Activated CD4-positive, alpha-beta T cell treated with anti-CD3 and anti-CD28 coated beads for 36 hours (primary cell): ENCODE measurements around the gene MID1IP1. TPM values are rescaled to one million over a fixed set of nuclear protein-coding genes. Genes with fewer than 3 reads are reported as not detected.

Experiments used
- ATAC-seq: fragments of 200-7000 bp; cut with Tn5 transposase; one replicate; pipeline ENCODE4 v1.10.0; 2021; ENCODE audit warnings: mild to moderate bottlenecking, moderate library complexity
- CTCF ChIA-PET: fragments of 350-600 bp; sonication (Branson Sonifier 250); formaldehyde crosslinking; loops from one replicate; lab custom pipeline; 2021; ENCODE audit warnings: antibody characterized with exemption; lab: Charles Lee
- POLR2A ChIA-PET: fragments of 350-600 bp; sonication (Branson Sonifier 250); formaldehyde crosslinking; loops from one replicate; lab custom pipeline; 2021; ENCODE audit warnings: antibody characterized with exemption, inconsistent platforms; lab: Charles Lee
- DNase-seq: peaks from one replicate; pipeline ENCODE4 v3.0.0-alpha.2; 2020
- H3K27ac Mint-ChIP-seq: one replicate; pipeline ENCODE4 v1.8.0; 2021; ENCODE audit warnings: mixed read lengths
- H3K27me3 Mint-ChIP-seq: one replicate; pipeline ENCODE4 v1.8.0; 2021; ENCODE audit warnings: mixed read lengths
- H3K36me3 Mint-ChIP-seq: one replicate; pipeline ENCODE4 v1.8.0; 2021; ENCODE audit warnings: low read depth, mixed read lengths
- H3K4me1 Mint-ChIP-seq: one replicate; pipeline ENCODE4 v1.8.0; 2021; ENCODE audit warnings: mixed read lengths
- H3K4me3 Mint-ChIP-seq: one replicate; pipeline ENCODE4 v1.8.0; 2021; ENCODE audit warnings: mild to moderate bottlenecking, moderate library complexity, mixed read lengths
- H3K9me3 Mint-ChIP-seq: one replicate; pipeline ENCODE4 v1.8.0; 2021; ENCODE audit warnings: low read depth, mixed read lengths
- intact Hi-C, 2 experiments: fragments of 100-400 bp; cut with DNase I in 1 of 2; cut with micrococcal nuclease in 1 of 2; formaldehyde crosslinking; loops; one replicate each; pipeline versions ENCODE4 v1.14.2 to v1.15.1; 2022 to 2024; cut with DNase I, micrococcal nuclease
- total RNA-seq, 2 experiments: library from RNA; stranded (reverse); gene quantifications; one replicate each; pipeline ENCODE4 v1.2.3, GENCODE V29; 2021

MID1IP1 gene
- total RNA-seq = 10 to 100 TPM; 76.6 to 89.9 TPM

GRCh38 chrX:38800981-38801845, at the start of gene MID1IP1:
MID1IP1 (plus strand) TSS chrX:38801459; CDS start chrX:38804947, 3,488 bp downstream.
- Mint-ChIP-seq H3K4me1 (peaks cover 7% of the 10 kb centered on the region), H3K36me3 (peaks cover 42% of the 10 kb centered on the region), H3K4me3 (peak within 1 kb of the TSS; percentile 95), H3K9me3 (no peaks in the 10 kb centered on the region), H3K27me3 (no peaks in the 10 kb centered on the region), H3K27ac (peak within 1 kb of the TSS; percentile 96)
- CTCF ChIA-PET = interaction anchor here (0.7 to 1.4 kb wide), 3 partner anchors 27 to 44 kb away, joined by 3 to 4 read pairs (median 3); no protein-coding TSS in a partner anchor
- POLR2A ChIA-PET = interaction anchor here (0.6 to 0.7 kb wide), 2 partner anchors 33 to 125 kb away, joined by 3 read pairs; no protein-coding TSS in a partner anchor
- peak; percentile 58 for ATAC-seq
- DNase-seq = peak; percentile 91
- intact Hi-C loops = loop anchor here (1.0 to 10.0 kb wide), 12 partner anchors 56 to 1844 kb away; partner anchors contain the start of genes ATP6AP2 (in 1 of the 2), BCOR (in 1 of the 2) and CXorf38 (in 1 of the 2)

- H3K9me3 Mint-ChIP-seq = peaks cover 3% of the 10 kb centered on the region
- H3K27ac Mint-ChIP-seq = no peak overlapping the region
- H3K27me3 Mint-ChIP-seq = no peaks in the 10 kb centered on the region
- ATAC-seq (no peak), DNase-seq (peak; percentile 41)
- POLR2A ChIA-PET = no interaction called here
- no peaks in the 10 kb centered on the region for H3K36me3 Mint-ChIP-seq
- CTCF ChIA-PET = interaction anchor here (0.9 to 2.0 kb wide), 4 partner anchors 13 to 489 kb away, joined by 3 to 5 read pairs (median 4); no protein-coding TSS in a partner anchor
- intact Hi-C loops = loop anchor here (1.0 to 5.0 kb wide), 5 partner anchors 92 to 399 kb away; no protein-coding TSS in a partner anchor
- no peaks in the 10 kb centered on the region for H3K4me1 Mint-ChIP-seq
- H3K4me3 Mint-ChIP-seq = no peak overlapping the region
These were observed 47.0 kb upstream of the MID1IP1 start for GRCh38 chrX:38754102-38754790.

- CTCF ChIA-PET = interaction anchor here (0.9 to 2.0 kb wide), 4 partner anchors 12 to 488 kb away, joined by 3 to 5 read pairs (median 4); no protein-coding TSS in a partner anchor
- POLR2A ChIA-PET = no interaction called here
- no peaks in the 10 kb centered on the region for H3K4me1 Mint-ChIP-seq
- H3K27ac Mint-ChIP-seq = no peak overlapping the region
- DNase-seq (no peak), ATAC-seq (no peak)
- no peak overlapping the region for H3K4me3 Mint-ChIP-seq
- H3K9me3 Mint-ChIP-seq = peaks cover 3% of the 10 kb centered on the region
- H3K27me3 Mint-ChIP-seq = no peaks in the 10 kb centered on the region
- intact Hi-C loops = loop anchor here (1.0 to 5.0 kb wide), 5 partner anchors 93 to 398 kb away; no protein-coding TSS in a partner anchor
- no peaks in the 10 kb centered on the region for H3K36me3 Mint-ChIP-seq
These were observed 46.2 kb upstream of the MID1IP1 start for GRCh38 chrX:38754818-38755718.

GRCh38 chrX:38760883-38761282, 40.4 kb upstream of the MID1IP1 start:
- Mint-ChIP-seq H3K4me3 (no peak overlapping the region), H3K36me3 (no peaks in the 10 kb centered on the region), H3K4me1 (no peaks in the 10 kb centered on the region), H3K27me3 (no peaks in the 10 kb centered on the region), H3K9me3 (peaks cover 3% of the 10 kb centered on the region), H3K27ac (no peak overlapping the region)
- DNase-seq (no peak), ATAC-seq (no peak)
- CTCF ChIA-PET = no interaction called here
- intact Hi-C loops = loop anchor here in 1 of 2 experiments (10.0 kb wide), 1 partner anchor 484 kb away; no protein-coding TSS in a partner anchor
- POLR2A ChIA-PET = no interaction called here

- POLR2A ChIA-PET = interaction anchor here (0.8 kb wide), 1 partner anchor 33 kb away, joined by 3 read pairs; the partner anchor contains the start of gene MID1IP1
- H3K27me3 Mint-ChIP-seq = no peaks in the 10 kb centered on the region
- CTCF ChIA-PET = interaction anchor here (0.7 to 1.7 kb wide), 5 partner anchors 13 to 219 kb away, joined by 3 to 6 read pairs (median 3); partner anchors contain the start of gene MID1IP1
- no peak overlapping the region for H3K27ac Mint-ChIP-seq
- intact Hi-C loops = loop anchor here (1.0 to 10.0 kb wide), 4 partner anchors 217 to 477 kb away; no protein-coding TSS in a partner anchor
- H3K4me3 Mint-ChIP-seq = no peak overlapping the region
- H3K4me1 Mint-ChIP-seq = no peaks in the 10 kb centered on the region
- H3K36me3 Mint-ChIP-seq = no peaks in the 10 kb centered on the region
- DNase-seq = no peak
- no peaks in the 10 kb centered on the region for H3K9me3 Mint-ChIP-seq
- ATAC-seq = no peak
These were observed 33.2 kb upstream of the MID1IP1 start for GRCh38 chrX:38768079-38768478.

GRCh38 chrX:38770152-38770551, 31.1 kb upstream of the MID1IP1 start:
- H3K4me3 Mint-ChIP-seq = no peak overlapping the region
- H3K27me3 Mint-ChIP-seq = no peaks in the 10 kb centered on the region
- POLR2A ChIA-PET = no interaction called here
- ATAC-seq = no peak
- no peaks in the 10 kb centered on the region for H3K9me3 Mint-ChIP-seq
- DNase-seq = no peak
- peaks cover 3% of the 10 kb centered on the region for H3K4me1 Mint-ChIP-seq
- H3K36me3 Mint-ChIP-seq = no peaks in the 10 kb centered on the region
- no peak overlapping the region for H3K27ac Mint-ChIP-seq
- intact Hi-C loops = no loop called here
- CTCF ChIA-PET = interaction anchor here (1.3 kb wide), 1 partner anchor 365 kb away, joined by 3 read pairs; no protein-coding TSS in a partner anchor

GRCh38 chrX:38774249-38774648, 27.0 kb upstream of the MID1IP1 start:
- ChIA-PET CTCF (interaction anchor here (1.2 kb wide), 1 partner anchor 27 kb away, joined by 4 read pairs; the partner anchor contains the start of gene MID1IP1), POLR2A (no interaction called here)
- Mint-ChIP-seq H3K27me3 (peaks cover 2% of the 10 kb centered on the region), H3K9me3 (no peaks in the 10 kb centered on the region), H3K4me1 (peaks cover 3% of the 10 kb centered on the region), H3K27ac (no peak overlapping the region), H3K4me3 (no peak overlapping the region), H3K36me3 (no peaks in the 10 kb centered on the region)
- intact Hi-C loops = no loop called here
- ATAC-seq (no peak), DNase-seq (no peak)

GRCh38 chrX:38796946-38797345, 4.3 kb upstream of the MID1IP1 start:
- H3K27me3 Mint-ChIP-seq = no peaks in the 10 kb centered on the region
- CTCF ChIA-PET = no interaction called here

GRCh38 chrX:38798956-38799355, 2.3 kb upstream of the MID1IP1 start:
- CTCF ChIA-PET = no interaction called here
- intact Hi-C loops = no loop called here
- H3K4me3 Mint-ChIP-seq = no peak overlapping the region

More at GRCh38 chrX:38796946-38797345, 4.3 kb upstream of the MID1IP1 start:
- intact Hi-C loops = no loop called here
- no peaks in the 10 kb centered on the region for H3K9me3 Mint-ChIP-seq
- no peak overlapping the region for H3K27ac Mint-ChIP-seq
- H3K4me3 Mint-ChIP-seq = no peak overlapping the region
- DNase-seq = no peak
- no peak for ATAC-seq
- H3K36me3 Mint-ChIP-seq = peaks cover 13% of the 10 kb centered on the region
- peaks cover 7% of the 10 kb centered on the region for H3K4me1 Mint-ChIP-seq
- POLR2A ChIA-PET = no interaction called here

GRCh38 chrX:38799995-38800580, 1.2 kb upstream of the MID1IP1 start:
- no peak overlapping the region for H3K4me3 Mint-ChIP-seq
- peaks cover 7% of the 10 kb centered on the region for H3K4me1 Mint-ChIP-seq
- ChIA-PET CTCF (no interaction called here), POLR2A (no interaction called here)
- no peaks in the 10 kb centered on the region for H3K27me3 Mint-ChIP-seq
- peaks cover 33% of the 10 kb centered on the region for H3K36me3 Mint-ChIP-seq
- intact Hi-C loops = loop anchor here (2.0 to 10.0 kb wide), 10 partner anchors 57 to 1845 kb away; partner anchors contain the start of genes ATP6AP2 (in 1 of the 2), BCOR (in 1 of the 2) and CXorf38 (in 1 of the 2)
- peak; percentile 14 for DNase-seq
- H3K9me3 Mint-ChIP-seq = no peaks in the 10 kb centered on the region
- H3K27ac Mint-ChIP-seq = no peak overlapping the region
- ATAC-seq = no peak

More at GRCh38 chrX:38798956-38799355, 2.3 kb upstream of the MID1IP1 start:
- POLR2A ChIA-PET = interaction anchor here (0.6 kb wide), 1 partner anchor 178 kb away, joined by 3 read pairs; no protein-coding TSS in a partner anchor
- no peaks in the 10 kb centered on the region for H3K9me3 Mint-ChIP-seq
- DNase-seq (no peak), ATAC-seq (no peak)
- peaks cover 23% of the 10 kb centered on the region for H3K36me3 Mint-ChIP-seq
- H3K4me1 Mint-ChIP-seq = peaks cover 7% of the 10 kb centered on the region
- no peak overlapping the region for H3K27ac Mint-ChIP-seq
- no peaks in the 10 kb centered on the region for H3K27me3 Mint-ChIP-seq
